ENCODE measurements around the gene CTTN.

The CTTN gene

DNA sequence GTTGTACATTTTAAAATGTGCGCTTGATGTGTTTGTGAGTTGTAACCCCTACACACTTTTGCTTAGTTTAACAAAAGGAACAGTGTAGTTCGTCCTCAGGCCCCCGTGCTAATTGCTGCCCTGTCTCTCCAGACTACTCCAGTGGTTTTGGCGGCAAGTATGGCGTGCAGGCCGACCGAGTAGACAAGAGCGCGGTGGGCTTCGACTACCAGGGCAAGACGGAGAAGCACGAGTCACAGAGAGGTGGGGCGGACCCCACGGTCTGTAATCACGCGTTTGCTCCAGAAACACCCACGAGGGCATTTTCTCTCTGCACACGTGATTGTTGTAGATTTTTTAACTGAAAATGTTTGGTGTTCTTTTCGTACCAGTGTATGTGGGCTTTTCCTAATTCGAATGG, 18.6 kb downstream of the CTTN start:
- Histone ChIP-seq H4K8ac (ENCODE audit: low read depth, low read length) (no peak overlapping the region), H4K5ac (ENCODE audit: low read length) (no peak overlapping the region)
- WGBS (ENCODE audit: extremely low coverage, insufficient coverage, low lambda C conversion rate) = no CpG with 5 or more reads among the region's 20 CpGs

DNA sequence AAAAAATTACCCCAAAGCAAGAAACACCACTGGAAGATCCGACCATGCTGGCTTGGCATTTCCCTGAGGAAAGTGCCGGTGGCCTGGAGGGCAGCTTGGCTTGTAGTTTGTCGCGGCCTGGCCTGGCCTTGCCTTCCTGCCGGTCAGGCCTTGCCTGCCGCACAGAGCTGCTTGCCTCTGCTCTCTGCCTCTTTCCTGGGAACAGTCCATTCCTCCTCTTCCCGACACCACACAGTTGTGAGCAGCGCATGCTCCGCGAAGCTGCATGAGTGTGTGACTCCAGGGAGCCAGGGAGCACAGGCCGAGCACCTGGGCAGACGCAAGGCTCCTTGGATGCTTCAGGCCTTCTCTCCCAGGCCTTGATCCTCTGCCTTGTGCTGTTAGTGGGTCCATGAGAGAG, 19.8 kb downstream of the CTTN start:
- WGBS (ENCODE audit: extremely low coverage, insufficient coverage, low lambda C conversion rate) = no CpG with 5 or more reads among the region's 12 CpGs
- Histone ChIP-seq H3K9ac (ENCODE audit: low read length) (no peak overlapping the region), H3K4ac (ENCODE audit: low read depth, low read length) (no peak overlapping the region), H3K27me3 (ENCODE audit: insufficient read depth, low read length, poor library complexity) (no peaks in the 10 kb centered on the region), H3K4me2 (ENCODE audit: low read length) (no peak overlapping the region), H3K4me1 (ENCODE audit: control insufficient read depth, low read depth, low read length) (no peaks in the 10 kb centered on the region), H4K5ac (ENCODE audit: low read length) (no peak overlapping the region), H3K27ac (ENCODE audit: low read depth, low read length) (no peak overlapping the region), H3K56ac (ENCODE audit: low read length) (no peak overlapping the region), H4K8ac (ENCODE audit: low read depth, low read length) (no peak overlapping the region), H2BK5ac (ENCODE audit: low read length) (no peak overlapping the region), H2BK120ac (ENCODE audit: low read depth, low read length) (no peak overlapping the region), H3K36me3 (ENCODE audit: control insufficient read depth, insufficient read depth, low read length) (peaks cover 34% of the 10 kb centered on the region), H3K79me1 (ENCODE audit: low read length) (peaks cover 5% of the 10 kb centered on the region), H2AK5ac (ENCODE audit: low read length) (no peak overlapping the region), H2BK15ac (replicated peaks; ENCODE audit: low read depth) (no peak overlapping the region), H3K4me3 (ENCODE audit: low read length) (no peak overlapping the region), H3K23ac (ENCODE audit: low read length) (no peak overlapping the region), H3K79me2 (ENCODE audit: control insufficient read depth, insufficient read depth, low read length) (no peaks in the 10 kb centered on the region), H3K18ac (ENCODE audit: low read length) (no peak overlapping the region)
- no peak for DNase-seq

More for the DNA sequence above, 18.6 kb downstream of the CTTN start:
- H3K4me1 ChIP-seq (ENCODE audit: control insufficient read depth, low read depth, low read length) = no peaks in the 10 kb centered on the region
- H2BK5ac ChIP-seq (ENCODE audit: low read length) = no peak overlapping the region
- DNase-seq = no peak
- no peak overlapping the region for H3K9ac ChIP-seq (ENCODE audit: low read length)
- no peak overlapping the region for H2BK120ac ChIP-seq (ENCODE audit: low read depth, low read length)
- no peak overlapping the region for H3K4me2 ChIP-seq (ENCODE audit: low read length)
- H3K23ac ChIP-seq (ENCODE audit: low read length) = no peak overlapping the region
- no peak overlapping the region for H3K27ac ChIP-seq (ENCODE audit: low read depth, low read length)
- no peak overlapping the region for H3K4ac ChIP-seq (ENCODE audit: low read depth, low read length)
- no peak overlapping the region for H2BK15ac ChIP-seq (replicated peaks; ENCODE audit: low read depth)
- no peak overlapping the region for H3K18ac ChIP-seq (ENCODE audit: low read length)
- H3K36me3 ChIP-seq (ENCODE audit: control insufficient read depth, insufficient read depth, low read length) = peaks cover 42% of the 10 kb centered on the region
- no peaks in the 10 kb centered on the region for H3K79me2 ChIP-seq (ENCODE audit: control insufficient read depth, insufficient read depth, low read length)
- H3K56ac ChIP-seq (ENCODE audit: low read length) = no peak overlapping the region
- H3K27me3 ChIP-seq (ENCODE audit: insufficient read depth, low read length, poor library complexity) = no peaks in the 10 kb centered on the region
- H3K4me3 ChIP-seq (ENCODE audit: low read length) = no peak overlapping the region
- H3K79me1 ChIP-seq (ENCODE audit: low read length) = peaks cover 5% of the 10 kb centered on the region
- no peak overlapping the region for H2AK5ac ChIP-seq (ENCODE audit: low read length)

DNA sequence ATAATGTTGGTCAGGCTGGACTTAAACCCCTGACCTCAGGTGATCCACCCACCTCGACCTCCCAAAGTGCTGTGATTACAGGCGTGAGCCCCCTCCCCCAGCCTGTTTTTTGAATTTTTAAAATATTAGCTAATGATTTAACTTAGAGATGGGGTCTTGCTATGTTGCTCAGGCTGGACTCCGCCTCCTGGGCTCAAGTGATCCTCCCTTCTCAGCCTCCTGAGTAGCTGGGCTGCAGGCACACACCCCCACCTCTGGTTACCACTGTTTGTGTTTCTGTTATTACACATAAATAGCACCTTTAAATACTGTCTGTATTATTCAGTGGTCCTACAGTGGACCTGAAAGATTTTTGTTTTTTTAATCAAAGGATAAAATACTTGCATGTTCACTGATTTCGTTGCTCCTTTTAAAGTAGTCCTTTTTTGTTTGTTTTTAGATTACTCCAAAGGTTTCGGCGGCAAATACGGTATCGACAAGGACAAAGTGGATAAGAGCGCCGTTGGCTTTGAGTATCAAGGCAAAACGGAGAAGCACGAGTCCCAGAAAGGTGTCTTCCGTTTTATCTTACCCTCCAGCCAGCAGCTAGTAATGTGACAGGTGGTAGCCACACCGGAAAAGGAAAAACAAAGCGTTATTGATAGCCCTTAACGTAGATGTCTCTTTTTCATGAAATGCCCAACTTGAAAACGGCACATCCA, 21.1 kb downstream of the CTTN start:
- H3K4me1 ChIP-seq (ENCODE audit: control insufficient read depth, low read depth, low read length) = no peaks in the 10 kb centered on the region
- no peak overlapping the region for H3K4ac ChIP-seq (ENCODE audit: low read depth, low read length)
- no peak overlapping the region for H3K9ac ChIP-seq (ENCODE audit: low read length)
- H3K18ac ChIP-seq (ENCODE audit: low read length) = no peak overlapping the region
- H4K8ac ChIP-seq (ENCODE audit: low read depth, low read length) = no peak overlapping the region
- H3K79me1 ChIP-seq (ENCODE audit: low read length) = peaks cover 7% of the 10 kb centered on the region
- no peak overlapping the region for H3K4me2 ChIP-seq (ENCODE audit: low read length)
- H4K5ac ChIP-seq (ENCODE audit: low read length) = no peak overlapping the region
- no CpG with 5 or more reads among the region's 17 CpGs for WGBS (ENCODE audit: extremely low coverage, insufficient coverage, low lambda C conversion rate)
- H2BK15ac ChIP-seq (replicated peaks; ENCODE audit: low read depth) = no peak overlapping the region
- H2AK5ac ChIP-seq (ENCODE audit: low read length) = no peak overlapping the region
- no peak overlapping the region for H3K56ac ChIP-seq (ENCODE audit: low read length)
- no peak overlapping the region for H3K23ac ChIP-seq (ENCODE audit: low read length)
- H3K79me2 ChIP-seq (ENCODE audit: control insufficient read depth, insufficient read depth, low read length) = no peaks in the 10 kb centered on the region
- H2BK5ac ChIP-seq (ENCODE audit: low read length) = no peak overlapping the region
- peaks cover 33% of the 10 kb centered on the region for H3K36me3 ChIP-seq (ENCODE audit: control insufficient read depth, insufficient read depth, low read length)
- no peak overlapping the region for H2BK120ac ChIP-seq (ENCODE audit: low read depth, low read length)
- H3K27me3 ChIP-seq (ENCODE audit: insufficient read depth, low read length, poor library complexity) = no peaks in the 10 kb centered on the region
- H3K27ac ChIP-seq (ENCODE audit: low read depth, low read length) = no peak overlapping the region
- H3K4me3 ChIP-seq (ENCODE audit: low read length) = no peak overlapping the region
- DNase-seq = no peak

DNA sequence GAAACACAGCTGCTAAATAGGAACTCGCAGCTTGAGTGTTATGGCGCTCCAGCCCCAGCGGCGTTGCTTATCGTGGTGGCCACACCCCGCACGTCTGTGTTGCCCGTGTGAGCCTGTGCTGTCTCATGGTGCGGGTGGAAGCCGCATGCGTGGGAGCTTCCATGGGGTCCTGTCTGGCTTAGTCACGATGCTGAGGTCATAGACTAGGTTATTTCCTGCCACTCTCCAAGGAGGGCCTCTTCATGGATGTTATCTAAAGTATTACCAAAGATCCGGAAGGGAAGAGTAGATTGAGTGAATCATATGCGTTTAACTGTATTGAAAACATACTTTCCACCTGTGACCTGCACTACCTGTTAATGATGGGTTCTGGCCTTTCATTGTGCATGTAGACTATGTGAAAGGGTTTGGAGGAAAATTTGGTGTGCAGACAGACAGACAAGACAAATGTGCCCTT, 21.7 kb downstream of the CTTN start:
- no peak for DNase-seq
- Histone ChIP-seq H3K27ac (ENCODE audit: low read depth, low read length) (no peak overlapping the region), H3K4me1 (ENCODE audit: control insufficient read depth, low read depth, low read length) (no peaks in the 10 kb centered on the region), H3K79me1 (ENCODE audit: low read length) (peaks cover 7% of the 10 kb centered on the region), H3K79me2 (ENCODE audit: control insufficient read depth, insufficient read depth, low read length) (no peaks in the 10 kb centered on the region), H3K4me2 (ENCODE audit: low read length) (no peak overlapping the region), H3K18ac (ENCODE audit: low read length) (no peak overlapping the region), H2AK5ac (ENCODE audit: low read length) (no peak overlapping the region), H2BK15ac (replicated peaks; ENCODE audit: low read depth) (no peak overlapping the region), H3K23ac (ENCODE audit: low read length) (no peak overlapping the region), H3K27me3 (ENCODE audit: insufficient read depth, low read length, poor library complexity) (no peaks in the 10 kb centered on the region), H2BK120ac (ENCODE audit: low read depth, low read length) (no peak overlapping the region), H4K5ac (ENCODE audit: low read length) (no peak overlapping the region), H3K4ac (ENCODE audit: low read depth, low read length) (no peak overlapping the region), H2BK5ac (ENCODE audit: low read length) (no peak overlapping the region), H3K56ac (ENCODE audit: low read length) (no peak overlapping the region), H3K9ac (ENCODE audit: low read length) (no peak overlapping the region), H4K8ac (ENCODE audit: low read depth, low read length) (no peak overlapping the region), H3K4me3 (ENCODE audit: low read length) (no peak overlapping the region), H3K36me3 (ENCODE audit: control insufficient read depth, insufficient read depth, low read length) (peaks cover 34% of the 10 kb centered on the region)
- no CpG with 5 or more reads among the region's 14 CpGs for WGBS (ENCODE audit: extremely low coverage, insufficient coverage, low lambda C conversion rate)

DNA sequence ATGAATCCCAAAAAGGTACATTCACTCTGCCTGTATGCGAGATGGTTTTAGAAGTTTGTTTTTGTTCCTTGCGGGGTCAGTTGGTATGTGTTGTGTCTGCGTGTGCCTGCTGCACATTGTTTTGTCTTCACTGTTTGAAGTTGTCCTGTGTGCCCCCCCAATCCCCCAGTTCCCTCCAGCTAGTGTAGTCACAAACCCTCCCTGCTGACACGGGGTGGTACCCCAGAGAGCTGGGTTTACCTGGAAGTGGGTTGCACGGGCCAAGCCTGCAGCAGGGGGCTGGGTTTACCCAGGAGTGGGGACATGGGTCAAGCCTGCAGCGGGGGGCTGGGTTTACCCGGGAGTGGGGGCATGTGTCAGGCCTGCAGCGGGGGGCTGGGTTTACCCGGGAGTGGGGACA, 22.2 kb downstream of the CTTN start:
- no peaks in the 10 kb centered on the region for H3K79me2 ChIP-seq (ENCODE audit: control insufficient read depth, insufficient read depth, low read length)
- no peak overlapping the region for H2BK15ac ChIP-seq (replicated peaks; ENCODE audit: low read depth)
- H4K5ac ChIP-seq (ENCODE audit: low read length) = no peak overlapping the region
- H3K36me3 ChIP-seq (ENCODE audit: control insufficient read depth, insufficient read depth, low read length) = peaks cover 32% of the 10 kb centered on the region
- no peak overlapping the region for H4K8ac ChIP-seq (ENCODE audit: low read depth, low read length)
- no peak overlapping the region for H3K4me2 ChIP-seq (ENCODE audit: low read length)
- H3K27me3 ChIP-seq (ENCODE audit: insufficient read depth, low read length, poor library complexity) = no peaks in the 10 kb centered on the region
- H2BK120ac ChIP-seq (ENCODE audit: low read depth, low read length) = no peak overlapping the region
- peaks cover 7% of the 10 kb centered on the region for H3K79me1 ChIP-seq (ENCODE audit: low read length)
- H3K18ac ChIP-seq (ENCODE audit: low read length) = no peak overlapping the region
- H2BK5ac ChIP-seq (ENCODE audit: low read length) = no peak overlapping the region
- no peak for DNase-seq
- H3K4me1 ChIP-seq (ENCODE audit: control insufficient read depth, low read depth, low read length) = no peaks in the 10 kb centered on the region
- H3K9ac ChIP-seq (ENCODE audit: low read length) = no peak overlapping the region
- no peak overlapping the region for H3K4me3 ChIP-seq (ENCODE audit: low read length)
- WGBS (ENCODE audit: extremely low coverage, insufficient coverage, low lambda C conversion rate) = no CpG with 5 or more reads among the region's 9 CpGs
- H3K4ac ChIP-seq (ENCODE audit: low read depth, low read length) = no peak overlapping the region
- no peak overlapping the region for H3K23ac ChIP-seq (ENCODE audit: low read length)
- H3K27ac ChIP-seq (ENCODE audit: low read depth, low read length) = no peak overlapping the region
- H3K56ac ChIP-seq (ENCODE audit: low read length) = no peak overlapping the region
- no peak overlapping the region for H2AK5ac ChIP-seq (ENCODE audit: low read length)

DNA sequence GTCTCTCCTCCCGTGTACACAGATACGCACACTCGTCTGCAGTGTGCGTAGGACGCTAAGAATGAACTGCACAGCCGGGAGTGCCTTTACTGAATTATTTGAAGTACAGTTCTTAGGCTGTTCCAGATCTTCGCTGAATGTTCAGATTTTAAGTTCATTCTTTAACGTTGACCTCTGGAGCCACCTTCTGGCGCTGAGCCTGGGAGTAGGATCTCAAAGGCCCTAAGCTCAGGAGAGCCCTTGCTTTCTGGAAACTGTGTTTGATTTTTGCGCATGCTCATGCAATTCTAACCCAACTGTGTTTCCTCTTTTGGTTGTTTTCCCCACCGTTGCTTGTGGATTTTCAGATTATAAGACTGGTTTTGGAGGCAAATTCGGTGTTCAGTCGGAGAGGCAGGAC, 22.8 kb downstream of the CTTN start:
- no peak overlapping the region for H3K27ac ChIP-seq (ENCODE audit: low read depth, low read length)
- peaks cover 34% of the 10 kb centered on the region for H3K36me3 ChIP-seq (ENCODE audit: control insufficient read depth, insufficient read depth, low read length)
- no peak overlapping the region for H3K18ac ChIP-seq (ENCODE audit: low read length)
- no peak for DNase-seq
- no peak overlapping the region for H3K4ac ChIP-seq (ENCODE audit: low read depth, low read length)
- no peak overlapping the region for H4K5ac ChIP-seq (ENCODE audit: low read length)
- H3K23ac ChIP-seq (ENCODE audit: low read length) = no peak overlapping the region
- no peak overlapping the region for H3K9ac ChIP-seq (ENCODE audit: low read length)
- H2AK5ac ChIP-seq (ENCODE audit: low read length) = no peak overlapping the region
- no CpG with 5 or more reads among the region's 13 CpGs for WGBS (ENCODE audit: extremely low coverage, insufficient coverage, low lambda C conversion rate)
- no peak overlapping the region for H3K56ac ChIP-seq (ENCODE audit: low read length)
- H3K27me3 ChIP-seq (ENCODE audit: insufficient read depth, low read length, poor library complexity) = no peaks in the 10 kb centered on the region
- H2BK120ac ChIP-seq (ENCODE audit: low read depth, low read length) = no peak overlapping the region
- H4K8ac ChIP-seq (ENCODE audit: low read depth, low read length) = no peak overlapping the region
- no peak overlapping the region for H2BK5ac ChIP-seq (ENCODE audit: low read length)
- peaks cover 7% of the 10 kb centered on the region for H3K79me1 ChIP-seq (ENCODE audit: low read length)
- H3K4me2 ChIP-seq (ENCODE audit: low read length) = no peak overlapping the region
- H3K4me3 ChIP-seq (ENCODE audit: low read length) = no peak overlapping the region
- no peak overlapping the region for H2BK15ac ChIP-seq (replicated peaks; ENCODE audit: low read depth)
- no peaks in the 10 kb centered on the region for H3K79me2 ChIP-seq (ENCODE audit: control insufficient read depth, insufficient read depth, low read length)
- H3K4me1 ChIP-seq (ENCODE audit: control insufficient read depth, low read depth, low read length) = no peaks in the 10 kb centered on the region
